ENCODE results near the gene UCK2. TPM values are rescaled to one million over a fixed set of nuclear protein-coding genes. Genes with fewer than 3 reads are reported as not detected.
"Not testable (repeated sequence)": the region's sequence is repeated elsewhere in the genome, so short reads cannot be mapped to it uniquely, and the experiment has no call there.

The UCK2 gene
- total and polyA plus RNA-seq, 7 donors = 8.3 to 33.0 (median 29.3) TPM

DNA sequence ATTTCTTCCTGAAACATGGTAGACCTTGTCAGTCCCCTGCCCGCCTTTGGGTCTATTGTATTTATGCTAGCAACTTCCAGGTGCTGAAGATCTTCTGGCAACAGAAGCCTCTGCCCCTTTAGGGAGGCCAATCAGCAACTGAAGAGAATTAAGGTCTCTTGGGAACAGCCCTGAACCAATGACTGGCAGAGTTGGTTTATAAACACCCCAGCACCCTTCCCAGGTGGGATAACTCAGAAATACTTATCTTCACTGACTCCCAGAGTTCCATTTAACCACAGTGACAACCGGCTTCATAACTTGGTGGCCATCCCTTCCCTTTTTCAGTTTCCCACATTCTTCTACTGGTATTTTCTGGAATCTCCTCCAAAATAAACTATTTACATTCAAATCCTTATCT, 31.5 kb upstream of the UCK2 start:
- no peak overlapping the region for H3K4me3 ChIP-seq
- no peaks in the 10 kb centered on the region for H3K27me3 ChIP-seq
- H3K9me3 ChIP-seq = peaks cover 0 to 4% (median 0%) of the 10 kb centered on the region in 4 donors
- 87% methylated on average over 2 of the region's 2 CpGs for WGBS, 2 donors
- TF ChIP-seq EP300 (IDR thresholded peaks at IDR 0.05) (no peak), POLR2AphosphoS5 (IDR thresholded peaks at IDR 0.05) (no peak), POLR2A (IDR thresholded peaks at IDR 0.05) (no peak)
- TF ChIP-seq, protein P1, sequence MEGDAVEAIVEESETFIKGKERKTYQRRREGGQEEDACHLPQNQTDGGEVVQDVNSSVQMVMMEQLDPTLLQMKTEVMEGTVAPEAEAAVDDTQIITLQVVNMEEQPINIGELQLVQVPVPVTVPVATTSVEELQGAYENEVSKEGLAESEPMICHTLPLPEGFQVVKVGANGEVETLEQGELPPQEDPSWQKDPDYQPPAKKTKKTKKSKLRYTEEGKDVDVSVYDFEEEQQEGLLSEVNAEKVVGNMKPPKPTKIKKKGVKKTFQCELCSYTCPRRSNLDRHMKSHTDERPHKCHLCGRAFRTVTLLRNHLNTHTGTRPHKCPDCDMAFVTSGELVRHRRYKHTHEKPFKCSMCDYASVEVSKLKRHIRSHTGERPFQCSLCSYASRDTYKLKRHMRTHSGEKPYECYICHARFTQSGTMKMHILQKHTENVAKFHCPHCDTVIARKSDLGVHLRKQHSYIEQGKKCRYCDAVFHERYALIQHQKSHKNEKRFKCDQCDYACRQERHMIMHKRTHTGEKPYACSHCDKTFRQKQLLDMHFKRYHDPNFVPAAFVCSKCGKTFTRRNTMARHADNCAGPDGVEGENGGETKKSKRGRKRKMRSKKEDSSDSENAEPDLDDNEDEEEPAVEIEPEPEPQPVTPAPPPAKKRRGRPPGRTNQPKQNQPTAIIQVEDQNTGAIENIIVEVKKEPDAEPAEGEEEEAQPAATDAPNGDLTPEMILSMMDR (IDR thresholded peaks at IDR 0.05) = no peak
- DNase-seq = no peak
- intact Hi-C loops (cut with DNase I) = no loop called here
- H3K4me1 ChIP-seq = no peaks in the 10 kb centered on the region
- H3K36me3 ChIP-seq = no peaks in the 10 kb centered on the region
- H3K27ac ChIP-seq = no peak overlapping the region

- no peaks in the 10 kb centered on the region for H3K27me3 ChIP-seq
- no peak for DNase-seq
- H3K4me3 ChIP-seq = no peak overlapping the region
- TF ChIP-seq, protein P1 (IDR thresholded peaks at IDR 0.05) = no peak
- TF ChIP-seq POLR2AphosphoS5 (IDR thresholded peaks at IDR 0.05) = no peak
- peaks cover 0 to 4% (median 0%) of the 10 kb centered on the region in 4 donors for H3K9me3 ChIP-seq
- H3K36me3 ChIP-seq = no peaks in the 10 kb centered on the region
- H3K27ac ChIP-seq = no peak overlapping the region
- no peaks in the 10 kb centered on the region for H3K4me1 ChIP-seq
- intact Hi-C loops (cut with DNase I) = no loop called here
Observed at GRCh38 chr1:165799387-165799786, 28.0 kb upstream of the UCK2 start.

DNA sequence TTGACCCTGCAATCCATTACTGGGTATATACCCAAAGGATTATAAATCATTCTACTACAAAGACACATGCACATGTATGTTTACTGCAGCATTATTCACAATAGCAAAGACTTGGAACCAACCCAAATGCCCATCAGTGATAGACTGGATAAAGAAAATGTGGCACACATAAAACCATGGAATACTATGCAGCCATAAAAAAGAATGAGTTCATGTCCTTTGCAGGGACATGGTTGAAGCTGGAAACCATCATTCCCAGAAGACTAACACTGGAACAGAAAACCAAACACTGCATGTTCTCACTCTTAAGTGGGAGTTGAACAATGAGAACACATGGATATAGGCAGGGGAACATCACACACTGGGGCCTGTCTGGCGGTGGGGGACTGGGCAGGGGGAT, 22.9 kb upstream of the UCK2 start:
- DNase-seq; H3K27ac ChIP-seq; H3K36me3 ChIP-seq; H3K4me3 ChIP-seq; H3K4me1 ChIP-seq; H3K9me3 ChIP-seq; H3K27me3 ChIP-seq; intact Hi-C loops (cut with DNase I): not testable (repeated sequence)
- WGBS, 2 donors = 75 to 81% methylated on average over 1 of the region's 1 CpG

GRCh38 chr1:165807613-165808012, 19.8 kb upstream of the UCK2 start:
- Histone ChIP-seq H3K27ac (no peak overlapping the region), H3K4me1 (no peaks in the 10 kb centered on the region), H3K27me3 (no peaks in the 10 kb centered on the region), H3K4me3 (no peak overlapping the region), H3K9me3 (no peaks in the 10 kb centered on the region), H3K36me3 (no peaks in the 10 kb centered on the region)
- no peak for TF ChIP-seq POLR2AphosphoS5 (IDR thresholded peaks at IDR 0.05)
- TF ChIP-seq EP300 (IDR thresholded peaks at IDR 0.05) = no peak
- TF ChIP-seq, protein P1 (IDR thresholded peaks at IDR 0.05) = no peak
- TF ChIP-seq POLR2A (IDR thresholded peaks at IDR 0.05) = no peak
- DNase-seq = no peak
- intact Hi-C loops (cut with DNase I) = no loop called here

DNA sequence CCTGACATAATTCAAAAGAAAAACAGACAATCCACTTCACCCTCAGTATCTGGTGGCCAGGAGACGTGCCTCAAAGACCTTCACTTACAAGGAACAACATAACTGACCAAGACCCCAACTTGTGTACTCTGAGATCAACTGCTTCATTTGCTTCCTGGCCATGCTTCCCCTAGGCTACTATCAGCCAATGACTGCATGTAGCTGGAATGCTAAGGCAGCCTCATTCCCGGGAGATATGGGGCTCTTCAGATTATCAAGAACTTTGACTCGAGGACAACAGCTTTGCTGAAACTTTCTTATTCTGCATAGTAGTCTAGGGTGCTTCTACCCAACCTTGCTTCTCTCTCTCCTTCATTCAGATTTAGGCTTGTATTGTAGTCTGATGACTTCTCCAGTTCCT, 11.7 kb upstream of the UCK2 start:
- intact Hi-C loops (cut with DNase I) = no loop called here
- H3K4me3 ChIP-seq = no peak overlapping the region
- DNase-seq = no peak
- H3K27me3 ChIP-seq = no peaks in the 10 kb centered on the region
- peaks cover 0 to 5% (median 0%) of the 10 kb centered on the region in 4 donors for H3K9me3 ChIP-seq
- no peaks in the 10 kb centered on the region for H3K36me3 ChIP-seq
- WGBS, 2 donors = 70 to 74% methylated on average over 3 of the region's 3 CpGs
- no peak for TF ChIP-seq POLR2AphosphoS5 (IDR thresholded peaks at IDR 0.05)
- TF ChIP-seq, protein P1 (IDR thresholded peaks at IDR 0.05) = no peak
- TF ChIP-seq POLR2A (IDR thresholded peaks at IDR 0.05) = no peak
- TF ChIP-seq EP300 (IDR thresholded peaks at IDR 0.05) = no peak
- H3K27ac ChIP-seq = no peak overlapping the region
- no peaks in the 10 kb centered on the region for H3K4me1 ChIP-seq

Data from sigmoid colon (tissue), 7 donors.